Stimulated activated CD8-positive, alpha-beta memory T cell treated with anti-CD3 and anti-CD28 coated beads, Interleukin-15, amount 100 ng/mL, for 24 hours (primary cell): ENCODE measurements around the gene CNTNAP5.

Experiments used
- DNase-seq: peaks from one replicate; pipeline ENCODE4 v3.0.0-alpha.2; 2020; ENCODE audit warnings: low read depth

The CNTNAP5 gene

GRCh38 chr2:124558277-124558905 lies 533.3 kb downstream of the CNTNAP5 start:
- no peak for DNase-seq

GRCh38 chr2:124559236-124559635 lies 534.1 kb downstream of the CNTNAP5 start:
- DNase-seq: no peak

GRCh38 chr2:124560592-124561112 lies 535.6 kb downstream of the CNTNAP5 start:
- DNase-seq: no peak

GRCh38 chr2:124561486-124561885 lies 536.4 kb downstream of the CNTNAP5 start:
- no peak for DNase-seq

- no peak for DNase-seq
Observed at GRCh38 chr2:124563426-124563825, 538.3 kb downstream of the CNTNAP5 start.

- DNase-seq: no peak
Observed at GRCh38 chr2:124566518-124566970, 541.5 kb downstream of the CNTNAP5 start.

DNA sequence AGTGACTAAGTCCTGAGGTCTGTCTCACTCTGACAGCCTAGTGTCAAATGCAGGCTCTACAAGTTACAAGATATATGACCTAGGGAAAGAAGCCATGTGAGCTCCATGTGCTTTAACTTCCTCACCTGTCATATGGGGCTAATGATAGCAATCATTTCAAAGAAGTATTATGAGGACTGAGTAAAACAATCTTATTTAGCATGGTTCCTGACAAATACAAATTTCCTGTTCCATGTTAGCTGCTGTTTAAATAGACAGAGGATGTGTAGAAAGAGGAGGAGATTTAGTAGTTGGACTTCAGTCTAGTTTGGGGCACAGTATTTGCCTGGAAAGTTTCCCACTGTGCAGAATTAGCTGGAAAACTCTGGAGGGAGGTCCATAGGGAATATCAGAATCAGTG lies 545.8 kb downstream of the CNTNAP5 start:
- no peak for DNase-seq

DNA sequence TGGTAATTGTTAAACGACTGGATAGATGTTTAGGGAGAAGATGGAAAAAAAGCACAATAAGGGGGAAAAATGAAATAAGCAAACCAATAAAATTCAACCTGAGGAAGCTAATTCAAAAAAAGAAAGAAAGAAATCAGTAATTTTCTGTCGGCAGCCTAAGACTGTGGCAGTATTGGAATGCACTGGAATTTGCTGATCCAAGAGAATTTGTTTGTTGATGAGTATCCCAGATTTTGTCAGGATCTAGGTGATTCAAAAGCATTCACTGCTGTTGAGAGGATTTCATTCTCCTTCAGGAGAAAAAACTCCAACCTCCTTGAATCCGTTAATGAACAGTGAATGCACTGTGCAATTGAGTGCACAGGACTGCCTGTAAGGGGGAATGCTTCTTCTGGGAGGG lies 546.7 kb downstream of the CNTNAP5 start:
- no peak for DNase-seq

GRCh38 chr2:124572934-124573634 lies 548.0 kb downstream of the CNTNAP5 start:
- no peak for DNase-seq

- DNase-seq: no peak
Observed at GRCh38 chr2:124575497-124575896, 550.4 kb downstream of the CNTNAP5 start.

GRCh38 chr2:124580263-124580662 lies 555.2 kb downstream of the CNTNAP5 start:
- DNase-seq: no peak

GRCh38 chr2:124582387-124582786 lies 557.3 kb downstream of the CNTNAP5 start:
- DNase-seq: no peak

DNA sequence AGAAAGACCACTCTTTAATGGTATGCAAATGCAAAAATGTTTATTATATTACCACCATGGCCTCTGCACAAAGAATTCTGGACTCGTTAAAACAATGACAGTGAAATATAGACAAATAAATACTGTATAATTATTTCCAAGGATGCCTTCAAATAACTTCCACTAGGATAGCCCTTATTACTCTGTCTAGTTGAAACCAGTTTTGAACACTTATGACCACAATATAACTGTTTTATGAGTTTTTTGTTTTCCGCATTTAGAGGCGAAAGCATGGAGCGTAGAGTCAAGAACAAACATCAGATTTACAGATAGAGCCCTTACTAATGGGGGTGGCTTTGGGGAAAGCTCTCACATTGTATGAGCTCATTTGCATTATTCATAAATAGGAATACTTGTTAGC lies 559.5 kb downstream of the CNTNAP5 start:
- no peak for DNase-seq

GRCh38 chr2:124585277-124585676 lies 560.2 kb downstream of the CNTNAP5 start:
- no peak for DNase-seq

DNA sequence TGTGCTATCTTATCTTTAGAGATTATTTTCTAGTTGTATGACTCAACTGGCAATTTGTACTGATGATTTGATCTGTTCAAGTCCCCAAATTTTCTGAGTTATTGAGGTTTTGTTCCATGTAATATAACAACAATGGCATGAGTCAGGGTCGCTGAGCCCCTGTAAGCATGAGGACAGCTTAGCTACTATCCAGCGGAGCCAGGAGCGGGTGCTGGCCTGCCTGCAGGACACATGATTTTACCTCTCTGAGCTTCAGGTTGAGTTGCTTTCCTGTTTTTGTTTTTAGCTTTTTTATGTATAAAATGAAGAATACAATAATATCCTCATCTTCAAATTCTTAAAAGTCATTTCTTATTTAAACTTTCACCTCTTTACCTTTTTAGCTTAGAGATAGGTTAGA lies 561.1 kb downstream of the CNTNAP5 start:
- no peak for DNase-seq

GRCh38 chr2:124586835-124587234 lies 561.7 kb downstream of the CNTNAP5 start:
- no peak for DNase-seq

DNA sequence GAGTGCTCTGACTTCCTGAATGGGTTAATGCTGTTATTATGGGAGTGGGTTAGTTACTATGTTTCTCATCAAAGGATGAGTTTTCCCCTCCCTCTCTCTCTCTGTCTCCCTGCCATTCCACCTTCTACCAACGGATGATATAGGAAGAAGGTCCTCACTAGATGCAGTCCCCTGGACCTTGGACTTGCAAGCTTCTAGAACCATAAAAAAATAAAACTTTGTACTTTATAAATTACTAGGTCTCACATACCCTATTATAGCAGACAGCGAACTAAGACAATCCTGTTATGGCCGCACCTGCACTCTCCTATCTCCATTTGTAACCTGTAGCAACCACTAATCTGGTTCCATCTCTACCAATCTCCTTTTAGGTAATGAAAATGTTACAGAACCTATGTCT lies 564.9 kb downstream of the CNTNAP5 start:
- DNase-seq: no peak

DNA sequence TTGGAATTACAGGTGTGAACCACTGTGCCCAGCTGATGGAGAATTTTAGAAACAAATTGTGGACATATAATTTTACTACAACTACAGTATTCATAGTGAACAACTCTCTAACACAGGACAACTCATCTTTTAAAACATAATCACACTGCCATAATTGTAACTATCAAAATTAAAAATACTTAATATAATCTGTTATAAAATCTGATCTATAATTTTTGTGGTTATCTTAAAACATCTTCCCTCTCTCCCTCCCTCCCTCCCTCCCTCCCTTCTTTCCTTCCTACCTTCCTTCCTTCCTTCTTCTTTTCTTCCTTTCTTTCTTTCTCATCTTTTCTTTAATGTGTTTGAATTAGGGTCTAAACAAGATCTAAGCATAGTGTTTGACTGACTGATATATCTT lies 577.7 kb downstream of the CNTNAP5 start:
- no peak for DNase-seq

DNA sequence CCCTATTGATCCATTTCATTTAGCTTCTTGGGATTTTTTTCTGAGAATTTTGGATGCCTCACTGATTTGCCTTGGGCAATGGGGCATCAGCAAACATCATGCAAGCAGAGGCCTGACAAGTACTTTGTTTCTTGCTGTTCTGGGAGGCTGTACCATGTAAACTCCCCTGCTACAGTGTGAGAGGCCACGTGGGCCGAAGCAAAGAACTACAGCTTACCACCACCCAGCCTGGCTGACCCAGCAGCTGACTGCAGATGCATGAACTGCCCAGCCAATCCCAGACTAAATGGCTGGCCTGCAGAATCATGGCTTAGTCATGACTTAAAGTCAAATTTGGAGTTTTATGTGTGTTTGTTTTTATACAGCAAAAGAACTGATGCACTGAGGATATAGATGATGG lies 579.9 kb downstream of the CNTNAP5 start:
- DNase-seq: no peak

GRCh38 chr2:124607679-124608078 lies 582.6 kb downstream of the CNTNAP5 start:
- DNase-seq: no peak

DNA sequence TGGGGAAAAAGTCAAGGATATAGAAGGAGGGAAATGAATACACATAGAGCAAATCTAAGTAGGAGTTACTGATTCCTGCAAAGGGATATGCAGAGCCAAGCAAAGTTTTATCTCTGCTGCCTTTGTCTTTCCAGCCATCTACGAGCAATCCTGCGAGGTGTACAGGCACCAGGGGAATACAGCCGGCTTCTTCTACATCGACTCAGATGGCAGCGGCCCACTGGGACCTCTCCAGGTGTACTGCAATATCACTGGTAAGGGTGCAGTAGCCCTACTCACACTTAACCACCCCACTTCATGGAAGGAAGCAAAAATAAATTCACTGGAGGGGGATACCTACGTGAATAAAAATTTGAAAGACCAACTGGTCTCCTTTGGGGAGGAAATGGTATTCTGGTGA lies 584.6 kb downstream of the CNTNAP5 start:
- DNase-seq: no peak

DNA sequence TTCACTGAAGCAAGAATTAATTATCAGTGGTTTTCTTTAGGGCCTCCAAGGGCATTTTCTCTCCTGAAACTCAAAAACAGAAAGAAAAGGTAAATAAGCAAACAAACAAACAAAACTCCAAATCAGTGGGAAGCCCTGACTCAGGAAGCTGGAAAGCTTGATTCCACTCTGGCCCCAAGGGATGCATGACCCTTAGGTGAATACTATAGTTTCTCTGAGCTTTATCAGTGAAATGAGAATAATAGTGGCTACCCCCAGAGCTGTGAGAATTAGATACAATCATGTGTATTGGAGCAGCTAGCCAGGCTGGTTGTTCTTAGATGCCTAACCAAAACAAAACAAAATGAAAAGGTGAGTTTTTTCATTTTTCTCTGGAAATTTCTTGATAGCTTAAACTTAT lies 585.1 kb downstream of the CNTNAP5 start:
- no peak for DNase-seq

- no peak for DNase-seq
Observed at GRCh38 chr2:124610866-124611265, 585.8 kb downstream of the CNTNAP5 start.

DNA sequence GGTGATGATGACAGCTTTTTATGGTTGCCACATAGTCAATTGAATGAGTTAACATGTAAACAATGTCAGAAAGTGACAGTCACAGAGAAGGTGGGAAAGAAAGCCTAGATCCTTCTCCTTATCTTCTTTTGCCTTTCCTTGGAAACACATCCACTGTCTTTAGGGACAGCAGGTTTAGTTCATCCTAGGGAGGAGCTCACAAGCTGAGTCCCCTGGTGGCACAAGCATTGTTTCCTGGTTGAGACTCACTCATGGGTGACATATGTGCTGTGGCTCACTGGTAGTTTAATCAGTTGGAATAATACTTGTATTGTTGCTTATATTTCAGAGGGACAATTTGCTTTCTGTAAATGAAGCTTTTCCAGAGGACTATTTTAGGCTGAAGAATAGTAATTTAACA lies 598.5 kb downstream of the CNTNAP5 start:
- DNase-seq: no peak
